Testis (tissue), 2 donors: ENCODE results near the gene GNG2.

ENCODE experiments used
- CTCF ChIP-seq, 3 experiments: fragments of 450-650 bp in 2 of 3; fragments of 200-600 bp in 1 of 3; sonication (generic) in 1 of 3; IDR thresholded peaks; one replicate each; pipeline ENCODE4 v1.5.1; 2016 to 2019; ENCODE audit warnings: antibody characterized with exemption in 3 of 3, mild to moderate bottlenecking in 2 of 3, moderate library complexity in 1 of 3
- POLR2A ChIP-seq: fragments of 450-650 bp; IDR thresholded peaks from one replicate; pipeline ENCODE4 v1.6.1; 2017; ENCODE audit warnings: antibody characterized with exemption, mild to moderate bottlenecking, moderate library complexity

DNA sequence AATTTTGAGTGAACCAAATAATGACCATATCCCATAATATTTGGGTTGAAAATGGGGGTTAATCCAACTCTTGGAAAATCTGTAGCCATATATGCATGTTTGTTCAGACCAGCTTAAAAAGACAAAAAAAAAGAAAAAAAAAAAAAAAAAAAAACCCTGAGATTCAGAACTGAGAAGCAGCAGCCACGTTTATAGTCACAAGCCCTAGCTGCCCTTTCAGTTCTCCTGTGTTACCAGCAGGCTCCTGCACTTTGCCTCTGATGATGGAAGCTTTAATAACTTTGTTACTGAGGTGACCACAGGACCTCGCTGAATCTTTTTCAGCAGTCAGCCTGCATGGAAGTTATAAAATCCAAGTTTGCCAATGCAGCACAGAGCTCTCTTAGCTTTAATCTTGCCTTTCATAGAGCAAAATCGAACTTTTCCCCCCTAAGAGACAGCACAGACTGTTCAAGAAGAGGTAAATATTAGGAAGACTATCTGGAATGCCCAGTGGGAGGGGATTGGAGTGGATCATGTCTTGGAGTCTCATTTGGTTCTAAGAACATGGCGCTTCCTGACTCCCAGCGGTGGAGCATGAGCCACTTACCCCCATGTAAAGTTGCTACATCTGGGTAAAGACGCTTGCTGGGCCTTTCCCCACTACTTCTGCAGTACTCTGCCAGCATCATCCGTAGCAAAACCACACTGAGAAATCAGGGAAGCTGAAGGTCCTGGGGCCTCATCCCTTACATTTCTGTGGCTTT is 20.6 kb downstream of the GNG2 start:
- TF ChIP-seq CTCF (IDR thresholded peaks at IDR 0.05), result no peak
- TF ChIP-seq POLR2A, result no peak
